Vagina (tissue), 2 donors: ENCODE data around the gene CAPZA2.

Experiments used
- CTCF ChIP-seq, 3 experiments: fragments of 450-650 bp in 2 of 3; fragments of 200-600 bp in 1 of 3; sonication (generic) in 1 of 3; IDR thresholded peaks; one replicate each; pipeline ENCODE4 v1.5.1; 2017 to 2019; ENCODE audit warnings: antibody characterized with exemption in 3 of 3, mild to moderate bottlenecking in 2 of 3, moderate library complexity in 2 of 3
- POLR2AphosphoS5 ChIP-seq, 2 donors: sonication (generic); formaldehyde crosslinking; IDR thresholded peaks; one replicate each; pipeline ENCODE4 v1.9.0; 2017; ENCODE audit warnings: antibody characterized with exemption in 2 of 2, mild to moderate bottlenecking in 2 of 2, low read depth in 1 of 2; ENCODE audit not compliant: insufficient read depth in 1 of 2

- TF ChIP-seq CTCF (IDR thresholded peaks at IDR 0.05) = no peak
- no peak for TF ChIP-seq POLR2AphosphoS5 (IDR thresholded peaks at IDR 0.05; ENCODE audit: insufficient read depth in 1 of 2, low read depth in 1 of 2)
These were observed 71.1 kb downstream of the CAPZA2 start for GRCh38 chr7:116933465-116933864.
